B cell (primary cell): Measurements from ENCODE around the gene SLC35F3. TPM values are rescaled to one million over a fixed set of nuclear protein-coding genes. Genes with fewer than 3 reads are reported as not detected.

ENCODE experiments used
- ATAC-seq: fragments of 200-7000 bp; cut with Tn5 transposase; one replicate; pipeline ENCODE4 v1.10.0; 2021; ENCODE audit warnings: low read depth, mild to moderate bottlenecking, moderate number of reproducible peaks, moderate library complexity
- CTCF ChIA-PET: fragments of 350-600 bp; sonication (Branson Sonifier 250); formaldehyde crosslinking; loops from one replicate; lab custom pipeline; 2021; ENCODE audit warnings: antibody characterized with exemption, inconsistent platforms; lab: Charles Lee
- POLR2A ChIA-PET: fragments of 350-600 bp; sonication (Branson Sonifier 250); formaldehyde crosslinking; loops from one replicate; lab custom pipeline; 2021; ENCODE audit warnings: antibody characterized with exemption; lab: Charles Lee
- DNase-seq: peaks from one replicate; pipeline ENCODE4 v3.0.0; 2013
- H2AFZ ChIP-seq: 2 replicates; pipeline ENCODE4 v1.6.1; 2012; ENCODE audit warnings: mild to moderate bottlenecking, low read depth, low read length; ENCODE audit not compliant: insufficient read depth, poor library complexity, severe bottlenecking
- H3K27ac ChIP-seq, 2 donors: 1 replicate in 1 of 2; 2 replicates in 1 of 2; pipeline ENCODE4 v1.5.1; 2012 to 2013; ENCODE audit warnings: low read length in 2 of 2, mild to moderate bottlenecking in 2 of 2, moderate library complexity in 1 of 2
- H3K27me3 ChIP-seq, 4 experiments: fragments of 200-600 bp in 1 of 4; sonication (generic) in 1 of 4; replicated peaks in 1 of 4; 1 replicate in 2 of 4; 2 replicates in 2 of 4; pipeline versions ENCODE4 v1.6.1 to v1.7.0; 2013 to 2016; ENCODE audit warnings: low read length in 3 of 4, mild to moderate bottlenecking in 2 of 4, mixed read lengths in 1 of 4, moderate library complexity in 1 of 4; ENCODE audit not compliant: insufficient read depth in 4 of 4, control insufficient read depth in 3 of 4; ENCODE audit errors: control extremely low read depth in 1 of 4
- H3K36me3 ChIP-seq, 2 experiments: replicated peaks in 1 of 2; 1 replicate in 1 of 2; 2 replicates in 1 of 2; pipeline versions ENCODE4 v1.6.1 to v1.7.1; 2013; ENCODE audit warnings: low read length in 1 of 2; ENCODE audit not compliant: insufficient read depth in 2 of 2, control insufficient read depth in 1 of 2; ENCODE audit errors: control extremely low read depth in 1 of 2, extremely low read depth in 1 of 2
- H3K4me1 ChIP-seq, 2 donors: fragments of 200-600 bp in 1 of 2; sonication (generic) in 1 of 2; 1 replicate in 1 of 2; 2 replicates in 1 of 2; pipeline versions ENCODE4 v1.5.1 to v1.6.1; 2013 to 2017; ENCODE audit warnings: low read length in 2 of 2; ENCODE audit not compliant: control insufficient read depth in 2 of 2, insufficient read depth in 2 of 2
- H3K4me2 ChIP-seq: replicated peaks from 2 replicates; pipeline ENCODE3; 2012; ENCODE audit warnings: mild to moderate bottlenecking, low read depth, low read length; ENCODE audit not compliant: poor library complexity, severe bottlenecking
- H3K4me3 ChIP-seq, 5 experiments: fragments of 200-600 bp in 1 of 5; sonication (generic) in 1 of 5; 1 replicate in 3 of 5; 2 replicates in 2 of 5; pipeline versions ENCODE4 v1.5.1 to v1.7.0; 2011 to 2016; ENCODE audit warnings: low read length in 4 of 5, mild to moderate bottlenecking in 4 of 5, low read depth in 2 of 5, control low read depth in 1 of 5, moderate library complexity in 1 of 5; ENCODE audit not compliant: insufficient read depth in 1 of 5; ENCODE audit errors: control extremely low read depth in 1 of 5, extremely low read depth in 1 of 5
- H3K79me2 ChIP-seq: fragments of 200-600 bp; sonication (generic); one replicate; pipeline ENCODE4 v1.6.0; 2016; ENCODE audit warnings: low read length; ENCODE audit not compliant: control insufficient read depth, insufficient read depth
- H3K9ac ChIP-seq: fragments of 200-600 bp; sonication (generic); 2 replicates; pipeline ENCODE4 v1.6.1; 2017; ENCODE audit warnings: mild to moderate bottlenecking, low read length, moderate library complexity
- H3K9me3 ChIP-seq, 3 donors: one replicate each; pipeline versions ENCODE4 v1.6.1 to v1.7.1; 2013; ENCODE audit warnings: low read length in 2 of 3; ENCODE audit not compliant: control insufficient read depth in 2 of 3, insufficient read depth in 1 of 3; ENCODE audit errors: control extremely low read depth in 1 of 3
- H4K20me1 ChIP-seq: 2 replicates; pipeline ENCODE4 v1.6.0; 2012; ENCODE audit warnings: mild to moderate bottlenecking, low read length; ENCODE audit not compliant: insufficient read depth, control insufficient read depth, poor library complexity, severe bottlenecking
- H3K27ac Mint-ChIP-seq: one replicate; pipeline ENCODE4 v1.8.0; 2021; ENCODE audit warnings: mixed read lengths
- H3K27me3 Mint-ChIP-seq: one replicate; pipeline ENCODE4 v1.8.0; 2021; ENCODE audit warnings: mixed read lengths
- H3K4me1 Mint-ChIP-seq: one replicate; pipeline ENCODE4 v1.8.0; 2021; ENCODE audit warnings: mixed read lengths
- H3K4me3 Mint-ChIP-seq: one replicate; pipeline ENCODE4 v1.8.0; 2021; ENCODE audit warnings: mixed read lengths
- H3K9me3 Mint-ChIP-seq: one replicate; pipeline ENCODE4 v1.8.0; 2022; ENCODE audit warnings: mixed read lengths; ENCODE audit not compliant: insufficient read depth
- CTCF ChIP-seq: fragments of 200-600 bp; IDR thresholded peaks from one replicate; pipeline ENCODE4 v1.8.0; 2022; ENCODE audit warnings: antibody characterized with exemption, mild to moderate bottlenecking
- EZH2 ChIP-seq: IDR thresholded peaks from 2 replicates; pipeline ENCODE4 v1.6.1; 2012; ENCODE audit warnings: borderline replicate concordance, low read depth, mild to moderate bottlenecking, moderate library complexity, low read length; ENCODE audit not compliant: insufficient read depth, poor library complexity, severe bottlenecking
- WGBS: methylation state at CpG from one replicate; pipeline ENCODE4 v1.1.5; 2013; ENCODE audit warnings: missing lambda C conversion rate; ENCODE audit not compliant: insufficient coverage; 5-methylcytosine and 5-hydroxymethylcytosine counted together
- intact Hi-C: fragments of 100-400 bp; cut with micrococcal nuclease; formaldehyde crosslinking; loops from one replicate; pipeline ENCODE4 v1.10.0; 2022
- polyA plus RNA-seq: library from polyadenylated mRNA; depleted of rRNA; stranded (reverse); fragments of >200 nt; gene quantifications from 2 replicates; pipeline ENCODE4 v1.2.3, GENCODE V29; 2012
- total RNA-seq, 2 donors: library from RNA; stranded (reverse); fragments of 120-200 nt in 1 of 2; gene quantifications; 1 replicate in 1 of 2; 2 replicates in 1 of 2; pipeline versions ENCODE4 v1.2.3 to v1.2.4, GENCODE V29; 2013 to 2022

Gene SLC35F3
- total and polyA plus RNA-seq, 2 donors (not counting 1 experiment from before 2014, with no cell fraction given): not detected

- ChIA-PET CTCF (interaction anchor here (0.7 kb wide), 1 partner anchor 722 kb away, joined by 3 read pairs; no protein-coding TSS in a partner anchor), POLR2A (no interaction called here)
- ATAC-seq (no peak), DNase-seq (no peak)
- intact Hi-C loops: no loop called here
- Histone ChIP-seq H3K79me2 (no peaks in the 10 kb centered on the region), H3K27me3 (peaks cover 0 to 9% (median 1%) of the 10 kb centered on the region in 4 experiments), H3K4me3 (no peak overlapping the region), H3K27ac (no peak overlapping the region), H3K36me3 (no peaks in the 10 kb centered on the region), H4K20me1 (no peaks in the 10 kb centered on the region), H2AFZ (no peak overlapping the region), H3K4me1 (no peaks in the 10 kb centered on the region), H3K4me2 (no peak overlapping the region), H3K9me3 (peaks cover 0 to 2% (median 0%) of the 10 kb centered on the region in 3 donors), H3K9ac (no peak overlapping the region)
- TF ChIP-seq CTCF (no peak), EZH2 (no peak)
- Mint-ChIP-seq H3K9me3 (no peaks in the 10 kb centered on the region), H3K27me3 (peaks cover 15% of the 10 kb centered on the region), H3K27ac (no peak overlapping the region), H3K4me1 (no peaks in the 10 kb centered on the region), H3K4me3 (no peak overlapping the region)
- 100% methylated on average over 1 of the region's 2 CpGs for WGBS
Observed at GRCh38 chr1:234083460-234083859, 179.0 kb downstream of the SLC35F3 start.

DNA sequence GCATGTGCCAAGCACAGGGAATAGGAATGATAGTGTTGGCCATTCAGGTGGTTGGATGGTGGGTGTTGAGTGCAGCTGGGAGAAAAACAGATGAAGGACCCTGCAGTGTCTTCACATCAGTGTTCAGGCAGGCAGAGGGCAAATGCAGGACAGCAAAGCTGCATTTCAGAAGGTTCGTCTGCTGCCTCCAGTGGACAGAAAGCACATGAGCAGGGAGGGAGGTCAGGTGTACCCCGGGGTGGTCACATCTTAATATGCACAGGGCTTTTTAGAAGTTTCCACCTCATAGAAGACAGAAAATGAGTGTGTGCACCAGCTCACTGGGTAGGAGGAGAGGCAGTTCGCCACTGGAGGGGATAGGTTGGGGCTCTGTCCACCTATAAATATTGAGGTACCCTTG is 184.9 kb downstream of the SLC35F3 start:
- no peaks in the 10 kb centered on the region for H3K9me3 ChIP-seq

More for the DNA sequence above, 184.9 kb downstream of the SLC35F3 start:
- intact Hi-C loops: no loop called here
- peaks cover 0 to 9% (median 0%) of the 10 kb centered on the region in 4 experiments for H3K27me3 ChIP-seq
- H3K4me1 ChIP-seq: no peaks in the 10 kb centered on the region
- TF ChIP-seq EZH2 (no peak), CTCF (no peak)
- no peak overlapping the region for H3K4me3 ChIP-seq
- H2AFZ ChIP-seq: no peak overlapping the region
- ChIA-PET CTCF (no interaction called here), POLR2A (no interaction called here)
- no peak overlapping the region for H3K9ac ChIP-seq
- Mint-ChIP-seq H3K27me3 (peaks cover 21% of the 10 kb centered on the region), H3K27ac (no peak overlapping the region), H3K4me3 (no peak overlapping the region), H3K4me1 (no peaks in the 10 kb centered on the region), H3K9me3 (no peaks in the 10 kb centered on the region)
- no peaks in the 10 kb centered on the region for H4K20me1 ChIP-seq
- no peaks in the 10 kb centered on the region for H3K36me3 ChIP-seq
- DNase-seq (no peak), ATAC-seq (no peak)
- H3K27ac ChIP-seq: no peak overlapping the region
- WGBS: 83% methylated on average over 3 of the region's 3 CpGs
- H3K79me2 ChIP-seq: no peaks in the 10 kb centered on the region
- no peak overlapping the region for H3K4me2 ChIP-seq
